NOMO-1 treated with DMSO at 0.1 percent for 48 hours (cell line): ENCODE data around the gene PRR14.
"Not testable (repeated sequence)": the region's sequence is repeated elsewhere in the genome, so short reads cannot be mapped to it uniquely, and the experiment has no call there.

ENCODE experiments used
- DNase-seq: peaks from one replicate; lab custom pipeline; 2025; ENCODE audit not compliant: unreplicated experiment; lab: John Stamatoyannopoulos, UW

Gene PRR14

DNA sequence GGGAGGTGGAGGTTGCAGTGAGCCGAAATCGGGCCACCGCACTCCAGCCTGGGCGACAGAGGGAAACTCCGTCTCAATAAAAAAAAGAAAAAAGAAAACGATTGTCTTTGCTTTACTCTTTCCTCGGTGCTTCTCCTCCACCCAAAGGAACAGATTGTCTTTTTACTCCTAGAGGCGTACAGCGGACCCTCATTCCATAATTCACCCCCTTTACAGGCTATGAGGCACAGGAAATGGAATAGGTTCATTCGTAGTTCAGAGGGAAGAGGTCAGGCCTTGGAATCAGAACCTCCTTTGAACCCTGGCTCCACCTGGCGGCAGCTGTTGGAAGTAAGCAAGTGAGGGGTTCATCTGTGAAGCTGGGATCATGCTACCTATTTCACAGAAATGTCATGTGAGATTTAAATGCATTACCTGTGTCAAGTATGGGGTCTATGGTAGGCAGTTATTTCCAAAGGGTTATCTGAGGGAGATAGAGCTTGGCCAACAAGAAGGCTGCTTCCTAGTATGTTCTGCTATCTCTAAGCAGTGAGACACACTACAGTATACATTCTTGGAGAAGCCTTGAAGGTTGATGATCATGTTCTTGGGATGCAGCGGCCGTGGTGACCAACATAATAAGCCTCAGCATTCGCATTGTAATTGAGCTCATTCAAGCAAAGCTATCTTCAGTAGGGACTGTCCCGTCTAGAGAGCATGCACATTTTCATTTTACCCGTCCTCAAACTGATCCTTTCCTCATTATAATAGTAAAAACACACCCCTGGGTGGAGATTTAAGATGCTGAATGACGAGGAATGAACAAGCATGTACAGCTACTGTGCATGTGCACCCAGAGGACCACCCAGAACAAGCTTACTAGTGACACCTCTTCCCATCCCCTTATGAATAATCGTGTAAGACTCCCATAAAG is 21.9 kb upstream of the PRR14 start:
- DNase-seq: peak; percentile 83

GRCh38 chr16:30632454-30632853 is 18.3 kb upstream of the PRR14 start:
- not testable (repeated sequence) for DNase-seq

DNA sequence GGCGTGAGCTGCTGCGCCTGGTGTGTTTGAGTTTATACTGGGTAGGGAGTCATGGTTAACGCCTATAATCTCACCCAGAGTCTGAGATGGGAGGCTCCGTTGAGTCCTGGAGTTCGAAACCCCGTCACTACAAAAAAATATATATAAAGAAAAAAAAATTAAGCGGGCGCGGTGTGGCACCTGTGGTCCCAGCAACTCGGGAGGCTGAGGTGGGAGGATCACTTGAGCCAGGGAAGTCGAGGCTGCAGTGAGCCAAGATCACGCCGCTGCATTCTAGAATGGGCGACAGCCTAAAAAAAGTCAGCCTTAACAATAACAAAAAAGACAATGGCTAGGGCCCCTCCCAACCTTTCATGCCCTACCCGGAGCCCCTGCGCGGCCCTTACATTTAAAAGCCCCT is 17.2 kb upstream of the PRR14 start:
- no peak for DNase-seq

GRCh38 chr16:30636599-30636998 is 14.2 kb upstream of the PRR14 start:
- no peak for DNase-seq

DNA sequence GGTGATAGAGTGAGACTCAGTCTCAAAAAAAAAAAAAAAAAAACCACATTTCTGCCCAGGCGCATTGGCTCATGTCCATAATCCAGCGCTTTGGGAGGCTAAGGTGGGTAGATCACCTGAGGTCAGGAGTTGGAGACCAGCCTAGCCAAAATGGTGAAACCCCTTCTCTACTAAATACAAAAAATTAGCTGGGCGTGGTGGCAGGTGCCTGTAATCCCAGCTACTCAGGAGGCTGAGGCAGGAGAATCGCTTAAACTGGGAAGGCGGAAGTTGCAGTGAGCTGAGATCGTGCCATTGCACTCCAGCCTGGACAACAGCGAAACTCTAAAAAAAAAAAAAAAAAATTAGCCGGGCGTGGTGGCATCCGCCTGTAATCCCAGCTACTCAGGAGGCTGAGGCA is 13.6 kb upstream of the PRR14 start:
- DNase-seq: not testable (repeated sequence)

GRCh38 chr16:30637944-30638343 is 12.8 kb upstream of the PRR14 start:
- DNase-seq: peak; percentile 68

GRCh38 chr16:30641378-30641982 is 9.3 kb upstream of the PRR14 start:
- no peak for DNase-seq

DNA sequence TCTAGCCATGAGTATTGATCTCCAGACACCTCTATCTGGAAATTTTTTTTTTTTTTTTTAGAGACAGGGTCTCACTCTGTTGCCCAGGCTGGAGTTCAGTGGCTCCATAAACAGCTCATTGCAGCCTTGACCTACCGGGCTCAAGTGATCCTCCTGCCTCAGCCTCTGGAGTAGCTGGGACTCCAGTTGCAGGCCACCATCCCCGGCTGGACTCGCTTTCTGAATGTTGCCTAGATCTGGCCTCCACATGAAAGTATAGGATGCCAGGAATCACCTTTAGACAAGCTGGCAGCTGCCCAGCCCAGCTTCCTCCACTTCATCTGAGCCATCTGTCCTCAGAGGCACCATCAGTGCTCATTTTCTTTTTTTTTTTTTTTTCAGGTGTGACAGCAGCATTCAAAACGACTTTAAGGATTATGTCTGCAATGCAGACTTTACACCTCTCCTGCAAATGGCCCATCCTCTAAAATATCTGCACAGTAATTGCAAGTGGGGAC is 6.4 kb upstream of the PRR14 start:
- no peak for DNase-seq

GRCh38 chr16:30645727-30646126 is 5.0 kb upstream of the PRR14 start:
- no peak for DNase-seq

GRCh38 chr16:30647274-30647571 is 3.5 kb upstream of the PRR14 start:
- DNase-seq: no peak

DNA sequence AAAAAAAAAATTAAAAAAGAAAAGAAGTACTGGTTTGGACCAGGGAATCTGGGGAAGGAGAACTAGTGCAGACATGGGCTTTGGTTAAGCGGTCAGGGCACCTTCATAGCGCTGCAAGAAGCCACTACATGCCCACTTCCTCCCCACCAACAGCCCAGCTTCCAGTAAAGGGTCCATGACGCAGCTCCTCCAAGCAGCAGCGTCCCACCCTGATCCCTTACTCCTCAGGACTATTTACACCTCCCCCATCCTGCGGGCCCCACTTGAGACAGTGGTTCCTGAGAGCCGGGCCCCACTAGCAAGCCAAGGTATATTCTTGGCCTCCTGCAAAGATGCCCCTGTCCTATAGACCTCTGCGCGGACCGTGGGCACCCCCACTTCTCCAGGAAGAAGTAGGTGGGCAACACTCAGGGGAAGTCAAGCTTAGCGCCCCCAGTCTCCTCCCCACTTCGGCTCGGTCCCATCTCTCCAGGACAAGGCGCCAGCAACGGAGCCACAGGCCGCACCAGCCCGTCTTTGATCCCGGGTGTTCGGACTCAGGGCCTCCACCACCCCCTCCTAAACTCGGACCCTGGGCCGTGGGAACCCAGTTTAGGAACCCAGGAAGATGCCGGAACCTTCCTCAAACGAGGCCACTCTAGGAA is 913 bp upstream of the PRR14 start:
- DNase-seq: peak; percentile 58

GRCh38 chr16:30651124-30652004 is 604 bp downstream of the PRR14 start:
- peak; percentile 64 for DNase-seq

GRCh38 chr16:30652005-30652296 is 1.2 kb downstream of the PRR14 start:
- no peak for DNase-seq

DNA sequence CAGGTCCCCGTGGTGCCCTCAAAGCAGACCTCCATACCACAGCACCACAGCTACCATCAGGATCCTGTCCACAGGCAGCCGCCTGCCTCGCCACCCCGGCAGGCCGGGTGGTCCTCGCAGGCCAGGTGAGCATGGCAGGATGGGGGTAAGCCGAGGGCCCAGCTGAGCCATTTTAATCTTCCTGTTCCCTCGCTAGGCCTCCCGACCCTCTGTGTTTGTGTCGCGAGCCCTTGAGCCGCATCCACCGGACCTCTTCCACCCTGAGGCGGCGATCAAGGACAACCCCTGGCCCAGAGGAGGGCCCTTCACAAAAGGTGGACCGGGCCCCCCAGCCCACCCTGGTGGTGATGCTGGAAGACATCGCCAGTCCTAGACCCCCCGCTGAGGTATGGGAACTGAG is 2.0 kb downstream of the PRR14 start:
- no peak for DNase-seq

GRCh38 chr16:30654856-30655255 is 4.1 kb downstream of the PRR14 start:
- no peak for DNase-seq

DNA sequence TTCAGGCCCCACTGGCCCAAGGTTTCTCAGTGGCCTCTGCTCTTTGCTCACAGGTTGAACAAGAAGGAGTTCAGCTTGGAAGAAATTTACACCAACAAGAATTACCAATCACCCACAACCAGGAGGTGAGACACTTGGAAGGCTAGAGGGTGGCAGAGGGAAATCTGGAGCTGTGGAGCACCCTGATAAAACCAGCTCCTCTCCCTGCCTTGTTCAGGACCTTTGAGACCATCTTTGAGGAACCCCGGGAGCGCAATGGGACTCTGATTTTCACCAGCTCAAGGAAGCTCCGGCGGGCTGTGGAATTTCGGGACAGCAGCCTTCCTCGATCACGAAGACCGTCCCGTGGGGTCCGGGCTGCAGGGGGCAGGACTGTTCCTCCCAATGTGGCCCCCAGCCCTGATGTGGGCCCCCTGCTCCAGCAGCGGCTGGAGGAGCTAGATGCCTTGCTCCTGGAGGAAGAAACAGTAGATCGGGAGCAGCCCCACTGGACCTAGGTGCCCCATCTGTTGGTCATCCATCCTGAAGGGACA is 5.1 kb downstream of the PRR14 start:
- no peak for DNase-seq

GRCh38 chr16:30656388-30656787 is 5.6 kb downstream of the PRR14 start:
- DNase-seq: no peak

GRCh38 chr16:30656974-30657865 is 6.5 kb downstream of the PRR14 start:
- peak; percentile 37 for DNase-seq

GRCh38 chr16:30657866-30658730 is 7.3 kb downstream of the PRR14 start, which contains the start of gene FBRS:
Gene FBRS (plus strand): TSS chr16:30658431. CDS start chr16:30659519, 1,088 bp downstream.
- peak; percentile 99 for DNase-seq
